ENCODE measurements around the gene LRIT3.
A peak's percentile ranks its signal among the peaks of the same experiment; 100 is the strongest.

Gene LRIT3

GRCh38 chr4:109820563-109820962 lies 27.3 kb upstream of the LRIT3 start:
- TF ChIP-seq, protein P1, sequence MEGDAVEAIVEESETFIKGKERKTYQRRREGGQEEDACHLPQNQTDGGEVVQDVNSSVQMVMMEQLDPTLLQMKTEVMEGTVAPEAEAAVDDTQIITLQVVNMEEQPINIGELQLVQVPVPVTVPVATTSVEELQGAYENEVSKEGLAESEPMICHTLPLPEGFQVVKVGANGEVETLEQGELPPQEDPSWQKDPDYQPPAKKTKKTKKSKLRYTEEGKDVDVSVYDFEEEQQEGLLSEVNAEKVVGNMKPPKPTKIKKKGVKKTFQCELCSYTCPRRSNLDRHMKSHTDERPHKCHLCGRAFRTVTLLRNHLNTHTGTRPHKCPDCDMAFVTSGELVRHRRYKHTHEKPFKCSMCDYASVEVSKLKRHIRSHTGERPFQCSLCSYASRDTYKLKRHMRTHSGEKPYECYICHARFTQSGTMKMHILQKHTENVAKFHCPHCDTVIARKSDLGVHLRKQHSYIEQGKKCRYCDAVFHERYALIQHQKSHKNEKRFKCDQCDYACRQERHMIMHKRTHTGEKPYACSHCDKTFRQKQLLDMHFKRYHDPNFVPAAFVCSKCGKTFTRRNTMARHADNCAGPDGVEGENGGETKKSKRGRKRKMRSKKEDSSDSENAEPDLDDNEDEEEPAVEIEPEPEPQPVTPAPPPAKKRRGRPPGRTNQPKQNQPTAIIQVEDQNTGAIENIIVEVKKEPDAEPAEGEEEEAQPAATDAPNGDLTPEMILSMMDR (IDR thresholded peaks at IDR 0.05; ENCODE audit: low read depth, low read length), result no peak
- in situ Hi-C loops (cut with HindIII; ENCODE audit: low sequenced_read_pairs), result no loop called here
- peak; percentile 9 for DNase-seq (ENCODE audit: low read depth, low spot score)
- H3K4me3 ChIP-seq (ENCODE audit: low read depth, low read length), result no peak overlapping the region

DNA sequence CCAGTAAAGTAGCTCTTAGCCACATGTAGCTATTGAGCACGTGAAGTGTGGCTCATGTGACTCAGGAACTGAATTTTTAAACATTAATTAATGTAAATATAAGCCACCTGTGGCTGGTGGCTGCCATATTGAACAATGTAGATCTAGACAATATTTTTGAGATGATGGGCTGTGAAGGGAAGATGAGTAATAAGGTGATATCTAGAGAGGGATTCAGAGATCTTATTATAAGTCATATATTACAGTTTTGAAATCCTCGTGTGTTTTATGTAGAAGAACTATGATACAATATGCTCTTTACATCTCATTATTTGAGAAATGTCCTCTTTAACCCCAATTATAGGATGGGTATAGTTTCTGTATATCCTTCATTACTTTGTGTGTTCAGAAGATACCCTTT lies 26.7 kb upstream of the LRIT3 start:
- in situ Hi-C loops (cut with HindIII; ENCODE audit: low sequenced_read_pairs), result no loop called here
- TF ChIP-seq, protein P1 (IDR thresholded peaks at IDR 0.05; ENCODE audit: low read depth, low read length), result no peak
- DNase-seq (ENCODE audit: low read depth, low spot score), result no peak
- no peak overlapping the region for H3K4me3 ChIP-seq (ENCODE audit: low read depth, low read length)

- H3K4me3 ChIP-seq (ENCODE audit: low read depth, low read length), result no peak overlapping the region
- DNase-seq (ENCODE audit: low read depth, low spot score), result peak; percentile 39
- in situ Hi-C loops (cut with HindIII; ENCODE audit: low sequenced_read_pairs), result no loop called here
- TF ChIP-seq, protein P1 (IDR thresholded peaks at IDR 0.05; ENCODE audit: low read depth, low read length), result peak; percentile 54
Measured at GRCh38 chr4:109826719-109827118, 21.2 kb upstream of the LRIT3 start.

DNA sequence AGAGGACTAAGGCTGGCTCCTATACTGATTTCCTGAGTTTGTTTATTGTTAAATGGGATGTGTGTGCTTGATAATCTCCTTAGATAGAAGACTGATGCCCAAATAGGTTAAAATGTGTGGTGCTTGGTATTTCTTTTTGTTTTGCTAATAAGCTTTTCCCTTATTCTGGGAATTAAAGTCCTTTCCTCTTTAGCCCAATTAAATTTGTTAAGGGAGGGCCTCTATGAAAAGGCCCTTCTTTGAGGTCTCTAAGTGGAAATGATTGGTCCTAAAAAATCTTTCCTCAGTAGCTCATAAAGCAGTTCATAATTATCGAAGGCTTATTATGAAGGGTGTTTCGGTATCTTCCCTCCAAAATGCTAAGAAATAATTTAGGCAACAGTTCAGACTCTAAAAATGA lies 20.2 kb upstream of the LRIT3 start, which contains the start of gene RRH:
Gene RRH (plus strand): TSS at position 301 of the 400 bp plus-strand sequence. CDS start 56 bp downstream, at position 357.
- TF ChIP-seq, protein P1 (IDR thresholded peaks at IDR 0.05; ENCODE audit: low read depth, low read length), result no peak
- in situ Hi-C loops (cut with HindIII; ENCODE audit: low sequenced_read_pairs), result no loop called here
- DNase-seq (ENCODE audit: low read depth, low spot score), result no peak
- no peak within 1 kb of the TSS for H3K4me3 ChIP-seq (ENCODE audit: low read depth, low read length)

- TF ChIP-seq, protein P1 (IDR thresholded peaks at IDR 0.05; ENCODE audit: low read depth, low read length), result no peak
- no peak overlapping the region for H3K4me3 ChIP-seq (ENCODE audit: low read depth, low read length)
- no peak for DNase-seq (ENCODE audit: low read depth, low spot score)
- in situ Hi-C loops (cut with HindIII; ENCODE audit: low sequenced_read_pairs), result no loop called here
Measured at GRCh38 chr4:109833756-109834155, 14.2 kb upstream of the LRIT3 start.

GRCh38 chr4:109836985-109837384 lies 10.9 kb upstream of the LRIT3 start:
- in situ Hi-C loops (cut with HindIII; ENCODE audit: low sequenced_read_pairs), result no loop called here
- DNase-seq (ENCODE audit: low read depth, low spot score), result no peak
- H3K4me3 ChIP-seq (ENCODE audit: low read depth, low read length), result no peak overlapping the region
- TF ChIP-seq, protein P1 (IDR thresholded peaks at IDR 0.05; ENCODE audit: low read depth, low read length), result no peak
